HG03159 (cell line): ENCODE data around the gene DDX42.
"Not testable (repeated sequence)": the region's sequence is repeated elsewhere in the genome, so short reads cannot be mapped to it uniquely, and the experiment has no call there.

ENCODE experiments used
- ATAC-seq: cut with Tn5 transposase; IDR thresholded peaks from one replicate; pipeline ENCODE4 v1.9.1; 2021; ENCODE audit warnings: mild to moderate bottlenecking, moderate library complexity; ENCODE audit not compliant: unreplicated experiment

Gene DDX42

DNA sequence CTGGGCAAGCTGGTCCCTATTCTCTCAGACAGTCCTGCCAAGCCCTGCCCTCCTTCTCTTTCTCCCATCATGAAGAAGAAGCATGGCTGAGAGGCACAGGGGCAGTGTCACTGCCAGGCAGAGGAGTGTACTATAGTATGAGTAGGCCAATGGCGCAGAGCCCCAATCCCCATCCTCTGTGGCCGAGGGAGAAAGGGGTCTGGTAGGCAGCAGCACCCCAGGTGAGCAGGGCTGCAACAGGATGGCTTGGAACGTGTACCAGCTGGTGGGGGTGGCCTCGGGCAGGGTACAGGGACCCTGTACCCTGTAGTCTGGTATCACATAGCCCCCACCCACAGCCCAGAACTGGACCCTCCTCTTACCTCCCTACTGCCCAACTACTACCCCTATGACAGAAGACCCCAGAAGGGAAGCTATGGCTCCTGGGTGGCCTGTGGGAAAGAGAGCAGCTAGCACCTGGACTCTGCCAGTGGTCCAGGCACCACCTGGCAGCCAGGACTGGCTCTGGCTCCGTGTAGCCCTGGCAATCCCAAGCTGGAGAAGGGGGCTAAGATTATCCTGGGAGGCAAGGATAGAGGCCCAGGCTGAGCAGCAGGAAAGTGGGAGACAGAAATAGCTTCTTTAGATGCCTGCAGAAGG, 64.1 kb downstream of the DDX42 start:
- ATAC-seq, result no peak

DNA sequence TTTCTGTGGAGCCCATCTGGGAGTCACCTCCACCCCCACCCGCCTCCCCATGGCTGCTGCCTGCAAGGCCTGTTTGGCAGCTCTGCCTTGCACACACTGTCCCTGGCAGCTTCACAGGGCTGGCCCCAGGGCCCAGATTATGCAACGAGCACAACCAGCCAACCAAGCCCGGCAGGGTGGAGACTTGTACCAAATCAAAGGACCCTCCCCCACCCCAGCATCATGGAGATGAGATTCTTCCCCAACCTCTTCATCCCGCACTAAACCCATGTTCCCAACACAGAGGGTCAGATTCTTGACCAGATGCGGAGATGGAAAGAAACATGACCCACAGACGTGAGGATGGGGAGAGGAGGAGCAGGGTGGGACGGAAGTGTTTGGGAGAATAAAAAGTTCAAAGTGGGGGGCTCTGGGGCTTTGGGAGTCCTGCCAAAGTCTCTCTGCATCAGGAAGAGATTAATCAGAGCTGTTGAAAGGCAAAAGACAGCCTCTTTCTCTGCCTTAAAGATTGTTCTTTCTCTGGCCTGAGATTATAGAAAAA, 64.7 kb downstream of the DDX42 start:
- no peak for ATAC-seq

DNA sequence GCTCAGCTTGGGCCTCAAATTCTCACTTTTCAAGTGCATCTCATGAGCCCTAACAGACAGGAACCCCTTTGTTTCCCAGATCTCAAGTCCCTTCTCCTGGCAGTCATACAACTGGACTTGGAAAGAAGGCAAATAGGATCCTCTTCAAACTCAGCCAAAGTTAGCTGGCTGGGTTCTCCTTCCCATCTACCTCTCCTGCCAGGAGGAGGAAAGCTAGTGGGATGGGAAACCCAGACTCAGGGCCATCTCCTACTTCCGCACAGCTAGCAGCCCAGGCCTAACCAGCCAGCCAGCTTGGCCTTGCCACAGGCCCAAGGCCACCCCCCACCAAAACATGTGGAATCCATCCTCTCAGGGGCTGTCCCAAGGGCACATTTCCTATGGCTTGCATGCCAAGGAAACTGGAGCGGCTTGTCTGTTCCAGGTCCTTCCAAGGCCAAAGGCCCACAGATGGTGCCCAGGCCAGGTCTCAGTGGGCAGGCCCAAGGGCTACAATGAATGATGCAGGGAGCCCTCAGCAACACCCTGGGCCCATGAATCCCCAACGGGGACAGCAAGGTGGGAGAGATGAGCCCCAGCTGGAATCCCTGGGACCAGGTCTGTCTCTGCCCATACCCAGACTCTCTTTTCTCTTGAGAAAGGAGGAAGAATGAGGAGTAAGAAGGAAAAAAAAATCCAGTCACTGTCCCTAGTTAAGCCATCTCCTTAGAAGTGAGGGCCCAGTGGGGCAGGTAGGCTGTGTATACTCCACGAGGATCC, 66.8 kb downstream of the DDX42 start:
- ATAC-seq, result no peak

DNA sequence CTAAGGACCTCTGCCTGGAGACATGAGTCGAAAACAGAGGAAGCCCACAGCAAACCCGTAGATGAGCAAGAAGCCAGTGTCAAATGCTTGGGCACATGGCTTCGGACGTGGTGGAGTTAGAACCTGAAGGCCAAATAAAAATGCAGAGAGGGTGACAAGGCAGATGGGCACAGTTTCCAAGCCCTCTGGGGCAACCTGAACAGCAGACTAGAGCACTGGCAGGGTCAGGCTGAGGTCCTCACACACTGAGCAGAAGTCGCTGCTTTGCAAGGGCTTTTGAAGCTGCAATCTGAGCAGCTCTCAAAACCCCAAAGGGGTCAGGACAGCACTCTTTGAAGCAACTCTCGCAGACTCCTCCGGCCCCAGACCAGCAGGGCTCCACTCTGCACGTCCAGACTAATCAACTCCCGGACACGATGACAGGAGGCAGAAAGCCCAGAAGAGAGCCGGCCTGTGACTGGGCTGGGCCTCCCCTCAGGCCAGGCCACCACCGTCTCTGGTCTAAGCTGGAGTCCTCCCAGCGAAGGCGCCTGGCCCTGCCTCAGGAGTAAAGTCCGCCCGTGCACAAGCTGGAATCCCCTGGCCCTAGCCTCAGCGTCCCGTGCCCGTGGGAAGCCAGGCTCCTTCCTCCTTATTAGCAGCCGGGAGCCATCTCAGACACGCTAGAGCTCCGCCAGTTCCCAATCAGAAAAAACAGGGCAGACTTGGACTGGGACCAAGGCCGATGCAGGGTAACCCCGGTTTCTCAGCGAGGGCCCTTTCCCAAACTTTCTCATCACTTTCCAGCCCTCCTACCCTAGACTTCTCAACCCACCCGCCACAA, 67.6 kb downstream of the DDX42 start:
- no peak for ATAC-seq

DNA sequence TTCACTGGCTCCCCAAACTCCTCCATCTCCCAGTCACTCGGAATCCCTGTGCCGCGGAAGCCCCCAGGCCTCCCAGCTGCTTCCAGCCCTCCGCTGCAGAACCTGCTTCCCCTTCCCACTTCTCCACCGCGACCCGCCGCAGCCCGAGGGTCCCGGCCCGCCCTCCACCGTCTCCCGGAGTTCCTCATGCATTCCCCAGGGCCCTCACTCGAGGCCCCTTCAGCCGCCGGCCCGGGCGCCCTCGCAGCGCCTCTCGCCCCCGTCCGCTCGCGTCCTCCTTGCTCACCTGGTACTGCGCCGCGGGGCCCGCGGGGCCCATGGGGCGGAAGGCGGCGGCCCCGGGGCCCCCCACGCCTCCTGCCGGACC, 68.2 kb downstream of the DDX42 start:
- peak; percentile 24 for ATAC-seq

DNA sequence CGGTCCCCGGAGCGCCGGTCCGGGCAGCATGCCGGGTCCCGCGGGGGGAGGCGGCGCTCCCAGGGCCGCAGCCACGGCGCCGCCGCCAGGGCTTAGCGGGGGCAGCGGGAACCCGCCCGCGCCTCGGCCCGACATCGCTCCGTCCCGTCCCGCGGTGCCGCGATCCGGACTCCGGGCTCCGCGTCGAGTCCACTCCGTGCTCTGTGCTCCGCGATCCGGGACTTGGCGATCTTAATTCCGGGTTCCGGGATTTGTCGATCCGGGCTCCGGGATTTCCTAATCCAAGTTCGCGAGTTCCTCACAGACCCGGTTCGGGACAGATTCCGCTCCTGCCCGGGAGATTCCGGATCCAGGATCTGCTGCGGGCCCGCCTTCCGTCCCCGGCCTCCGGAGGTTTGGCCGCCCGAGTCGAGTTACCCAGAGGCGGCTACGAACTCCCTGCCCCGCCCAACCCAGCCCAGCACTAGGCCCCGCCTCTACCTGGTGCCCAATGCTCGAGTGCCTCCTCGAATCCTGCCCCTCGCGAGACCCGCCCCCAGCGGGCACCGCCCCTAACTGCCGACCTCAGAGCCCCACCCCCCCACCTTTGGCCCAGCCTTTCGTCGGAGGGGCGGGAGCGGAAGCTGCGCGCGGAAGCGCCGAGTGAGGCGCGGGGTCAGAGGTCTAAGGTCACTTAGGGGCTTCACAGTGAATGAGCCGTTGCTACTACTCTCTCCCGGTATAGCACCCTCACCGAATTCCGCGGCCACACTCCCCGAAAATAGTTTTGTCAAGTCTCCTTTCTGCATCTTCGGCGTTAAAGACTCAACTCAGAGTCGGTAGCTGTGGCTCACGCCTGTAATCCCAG, 68.8 kb downstream of the DDX42 start, which contains the start of gene SMARCD2:
SMARCD2 (minus strand) TSS at position 146 of the 847 bp plus-strand sequence; CDS start at position 135, 11 bp downstream.
- peak; percentile 71 for ATAC-seq

DNA sequence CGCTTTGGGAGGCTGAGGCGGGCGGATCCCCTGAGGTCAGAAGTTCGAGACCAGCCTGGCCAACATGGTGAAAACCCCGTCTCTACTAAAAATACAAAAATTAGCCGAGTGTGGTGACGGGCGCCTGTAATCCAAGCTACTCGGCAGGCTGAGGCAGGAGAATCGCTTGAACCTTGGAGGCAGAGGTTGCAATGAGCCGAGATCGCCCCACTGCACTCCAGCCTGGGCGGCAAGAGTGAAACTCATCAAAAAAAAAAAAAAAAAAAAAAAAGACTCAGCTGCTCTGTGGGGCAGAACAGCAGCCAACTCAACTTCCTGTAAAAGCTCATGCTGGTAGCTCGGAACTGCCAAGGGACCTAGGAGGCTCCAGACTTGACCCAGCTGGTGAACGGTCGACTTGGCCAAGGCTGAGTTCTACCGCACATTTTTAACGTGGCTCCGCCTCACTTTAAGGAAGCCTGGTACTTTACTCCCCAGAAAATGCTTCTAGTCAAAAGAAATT, 69.5 kb downstream of the DDX42 start:
- not testable (repeated sequence) for ATAC-seq

DNA sequence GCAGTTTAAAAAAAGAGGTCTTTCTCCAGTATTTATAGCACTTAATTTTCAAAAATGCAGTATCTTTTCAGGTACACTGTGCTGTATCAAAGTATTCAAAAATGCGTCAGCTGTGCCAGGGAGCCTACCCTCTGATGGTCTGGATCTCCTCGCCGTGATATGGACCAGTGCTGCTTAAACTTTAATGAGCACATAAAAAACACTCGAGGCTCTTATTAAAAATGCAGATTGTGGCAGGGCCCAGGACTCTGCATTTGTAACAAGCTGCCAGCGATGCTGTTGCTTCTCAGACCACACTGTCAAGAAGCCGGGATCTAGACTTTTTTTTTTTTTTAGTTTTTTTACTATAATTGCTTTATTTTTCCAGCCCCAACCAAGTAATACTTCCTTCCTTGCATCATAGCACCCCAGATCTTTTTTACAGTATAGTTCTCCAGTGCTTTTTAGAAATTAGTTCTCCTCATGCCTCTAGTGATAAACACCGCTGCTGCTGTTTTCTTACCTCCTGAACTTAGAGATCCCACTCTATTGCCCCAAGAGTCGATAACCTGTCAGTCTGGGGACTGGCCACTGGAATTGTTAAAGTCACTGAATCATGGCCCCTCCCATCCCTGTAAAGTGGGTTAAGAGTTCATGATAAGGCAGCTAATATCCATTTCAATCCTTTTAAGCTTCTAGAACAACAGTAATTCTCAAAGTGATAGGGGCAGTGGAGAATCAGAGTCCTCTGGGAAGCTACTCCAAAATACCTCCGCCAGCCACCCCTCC, 70.1 kb downstream of the DDX42 start:
- ATAC-seq, result no peak

DNA sequence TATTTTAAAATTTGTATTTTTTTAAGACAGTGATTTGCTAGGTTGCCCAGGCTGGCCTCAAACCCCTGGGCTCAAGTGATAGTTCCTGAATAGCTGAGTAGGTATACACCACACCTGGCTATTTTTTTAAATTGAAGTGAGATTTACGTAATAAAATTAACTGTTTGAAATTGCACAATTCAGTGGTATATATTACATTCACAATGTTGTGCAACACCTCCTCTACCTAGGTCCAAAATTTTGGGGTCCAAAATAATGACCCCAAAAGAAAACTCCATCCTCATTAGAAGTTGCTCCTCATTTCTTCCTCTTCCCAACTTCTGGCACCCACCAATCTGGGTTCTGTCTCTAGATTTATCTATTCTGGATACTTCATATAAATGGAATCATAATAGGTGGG, 71.5 kb downstream of the DDX42 start:
- ATAC-seq, result no peak

DNA sequence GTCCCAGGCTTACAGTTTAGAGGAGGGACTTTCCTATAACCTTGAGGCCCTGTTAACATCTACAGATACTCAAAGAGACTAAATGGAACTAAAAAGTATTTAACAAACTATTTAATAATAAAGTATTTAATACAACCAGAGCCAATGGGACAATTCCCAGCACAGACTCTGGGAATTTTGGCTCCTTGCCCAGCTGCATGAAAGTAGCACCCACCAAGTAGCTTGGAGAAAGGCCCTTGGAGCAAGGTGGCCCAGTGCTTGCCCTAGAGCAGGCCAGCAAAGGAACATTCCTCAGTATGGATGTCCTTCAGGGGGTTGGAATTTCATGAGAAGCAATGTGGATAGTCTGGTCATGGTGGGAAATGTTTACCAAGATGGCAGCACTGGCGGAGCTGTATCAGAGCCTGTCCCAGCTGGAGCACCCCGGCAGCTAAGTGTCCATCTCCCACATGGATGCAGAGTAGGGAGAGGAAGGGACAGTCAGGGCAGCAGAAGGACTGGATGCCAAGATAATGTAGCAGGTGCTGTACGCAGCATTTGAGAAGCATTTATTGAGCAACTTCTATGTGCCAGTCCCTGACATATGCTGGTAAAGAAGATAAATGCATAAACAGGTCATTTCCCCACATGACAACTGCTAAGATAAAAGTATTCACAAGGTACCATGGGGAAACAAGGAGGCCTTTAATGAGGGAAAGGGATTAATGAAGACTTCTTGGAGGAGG, 73.7 kb downstream of the DDX42 start:
- ATAC-seq, result no peak

DNA sequence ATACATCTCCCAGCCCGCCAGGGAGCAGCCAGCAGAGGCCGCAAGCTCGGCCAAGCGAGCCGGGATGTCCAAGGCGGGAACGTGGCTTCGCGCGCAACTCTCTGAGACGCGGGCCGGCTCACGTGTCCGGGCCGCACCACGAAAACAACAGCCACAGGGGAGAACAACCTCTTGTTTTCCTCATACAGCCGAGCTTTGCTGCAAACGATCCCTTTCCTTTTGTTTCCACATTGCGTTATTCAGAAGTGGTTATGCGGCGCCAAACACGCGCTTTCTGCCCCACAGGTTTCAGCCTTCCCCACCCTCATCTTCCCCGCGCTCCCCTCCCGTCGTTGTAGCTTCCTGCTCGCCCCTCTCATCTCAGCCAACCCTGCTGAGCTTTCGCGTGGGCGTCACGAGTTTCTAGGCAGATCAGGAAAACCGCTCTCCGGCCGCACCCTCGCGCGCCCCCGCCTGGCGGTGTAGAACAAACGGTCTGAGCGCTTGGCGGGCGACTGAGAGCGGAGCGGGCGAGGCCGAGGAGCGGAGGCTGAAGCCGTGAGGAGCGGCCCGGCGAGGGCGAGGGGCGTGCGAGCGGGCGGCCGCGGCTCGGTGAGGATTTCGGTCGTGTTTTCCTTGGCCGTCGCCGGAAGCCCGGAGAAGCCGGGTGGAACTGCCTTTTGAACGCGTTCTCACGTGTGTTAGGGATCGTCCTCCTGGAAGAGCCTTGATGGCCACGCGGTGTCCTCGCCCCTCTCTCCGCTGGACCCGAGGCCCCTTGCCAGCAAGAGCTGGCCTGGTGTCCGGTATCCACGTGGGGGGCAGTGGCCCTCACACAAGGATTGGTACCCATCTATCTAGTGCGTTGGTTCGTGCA, 75.1 kb downstream of the DDX42 start:
- peak; percentile 88 for ATAC-seq

DNA sequence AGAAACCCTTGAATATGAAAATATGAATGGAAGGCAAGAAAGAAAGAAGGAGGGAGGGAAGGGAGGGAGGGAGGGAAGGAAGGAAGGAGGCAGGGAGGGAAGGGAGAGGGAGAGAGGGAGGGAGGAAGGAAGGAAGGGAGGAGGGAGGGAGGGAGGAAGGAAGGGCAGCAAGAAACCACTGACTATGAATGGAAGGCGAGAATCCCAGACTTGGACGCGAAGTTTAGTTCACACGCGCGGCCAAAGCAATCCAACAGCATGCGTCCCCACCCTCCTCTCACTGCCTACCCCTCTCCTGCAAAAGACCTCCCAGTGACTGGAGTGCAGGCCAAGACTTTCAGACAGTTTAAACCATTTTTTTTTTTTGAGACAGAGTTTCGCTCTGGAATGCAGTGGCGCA, 76.4 kb downstream of the DDX42 start:
- ATAC-seq, result no peak

DNA sequence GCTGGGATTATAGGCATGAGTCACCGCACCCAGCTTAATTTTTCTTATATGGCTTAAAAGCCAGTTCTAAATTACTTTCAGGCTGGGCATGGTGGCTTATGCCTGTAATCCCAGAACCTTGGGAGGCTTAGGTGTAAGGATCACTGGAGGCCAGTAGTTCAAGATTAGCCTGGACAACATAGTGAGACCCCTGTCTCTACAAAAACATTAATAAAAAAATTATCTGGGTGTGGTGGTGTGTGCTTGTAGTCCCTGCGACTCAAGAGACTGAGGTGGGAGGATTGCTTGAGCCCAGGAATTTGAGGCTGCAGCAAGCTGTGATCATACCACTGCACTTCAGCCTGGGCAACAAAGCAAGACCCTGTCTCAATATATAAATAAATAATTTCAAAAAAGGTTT, 79.3 kb downstream of the DDX42 start:
- ATAC-seq, result no peak

DNA sequence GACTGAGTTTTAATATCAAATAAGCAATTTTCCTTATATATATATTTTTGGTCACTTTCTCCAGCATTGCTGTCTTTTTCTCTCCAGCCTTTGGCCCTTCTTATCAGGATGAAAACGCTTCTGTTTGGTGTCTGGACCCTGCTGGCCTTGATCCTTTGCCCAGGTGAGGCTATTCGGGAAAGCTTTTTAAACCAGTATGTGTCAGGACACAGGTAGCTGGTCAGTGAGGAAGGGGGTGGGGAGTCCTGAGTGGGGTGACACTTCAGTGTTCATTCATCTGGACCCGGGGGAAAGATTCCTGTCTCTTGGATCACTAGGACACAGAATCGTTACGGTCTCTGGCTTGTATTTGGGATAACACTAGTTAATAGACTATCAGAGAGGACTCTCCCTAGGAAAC, 80.7 kb downstream of the DDX42 start:
- ATAC-seq, result no peak

DNA sequence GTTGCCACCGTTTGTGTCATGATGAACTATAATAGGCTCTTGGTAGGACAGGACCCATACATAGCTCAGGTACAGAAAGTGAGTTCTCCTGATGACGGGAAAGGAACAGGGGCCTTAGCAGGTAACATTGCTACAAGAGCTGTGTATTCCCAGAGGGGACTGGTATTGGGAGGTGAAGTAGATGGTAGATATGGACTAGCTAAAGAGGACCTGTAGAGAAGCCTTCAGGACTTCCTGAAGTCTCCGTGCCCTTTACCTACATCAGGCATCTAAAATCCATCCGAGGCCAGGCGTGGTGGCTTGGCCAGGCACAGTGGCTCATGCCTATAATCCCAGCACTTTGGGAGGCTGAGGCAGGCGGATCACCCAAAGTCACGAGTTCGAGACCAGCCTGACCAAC, 81.2 kb downstream of the DDX42 start:
- no peak for ATAC-seq

DNA sequence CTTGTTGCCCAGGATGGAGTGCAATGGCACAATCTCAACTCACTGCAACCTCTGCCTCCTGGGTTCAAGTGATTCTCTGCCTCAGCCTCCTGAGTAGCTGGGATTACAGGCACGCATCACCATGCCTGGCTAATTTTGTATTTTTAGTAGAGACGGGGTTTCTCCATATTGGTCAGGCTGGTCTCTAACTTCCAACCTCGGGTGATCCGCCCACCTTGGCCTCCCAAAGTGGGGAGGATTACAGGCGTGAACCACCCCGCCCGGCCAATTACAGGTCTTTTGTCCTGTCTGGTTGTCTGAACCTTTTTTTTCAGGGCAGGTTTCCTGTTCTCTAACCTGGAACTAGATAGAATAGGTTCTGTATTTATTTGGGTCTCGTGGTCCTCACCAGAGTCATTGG, 82.5 kb downstream of the DDX42 start:
- ATAC-seq, result not testable (repeated sequence)

DNA sequence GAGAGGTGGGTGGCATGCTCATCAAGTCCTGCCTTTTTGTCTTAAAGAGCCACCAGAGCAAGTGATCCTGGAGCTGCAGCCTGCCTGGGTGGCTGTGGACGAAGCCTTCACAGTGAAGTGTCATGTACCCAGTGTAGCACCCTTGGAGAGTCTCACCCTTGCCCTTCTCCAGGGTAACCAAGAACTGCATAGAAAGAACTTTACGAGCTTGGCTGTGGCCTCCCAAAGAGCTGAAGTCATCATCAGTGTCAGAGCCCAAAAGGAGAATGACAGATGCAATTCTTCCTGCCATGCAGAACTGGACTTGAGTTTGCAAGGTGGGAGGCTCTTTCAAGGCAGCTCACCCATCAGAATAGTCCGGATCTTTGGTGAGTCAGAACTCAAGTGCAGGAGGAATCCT, 85.3 kb downstream of the DDX42 start:
- ATAC-seq, result no peak

DNA sequence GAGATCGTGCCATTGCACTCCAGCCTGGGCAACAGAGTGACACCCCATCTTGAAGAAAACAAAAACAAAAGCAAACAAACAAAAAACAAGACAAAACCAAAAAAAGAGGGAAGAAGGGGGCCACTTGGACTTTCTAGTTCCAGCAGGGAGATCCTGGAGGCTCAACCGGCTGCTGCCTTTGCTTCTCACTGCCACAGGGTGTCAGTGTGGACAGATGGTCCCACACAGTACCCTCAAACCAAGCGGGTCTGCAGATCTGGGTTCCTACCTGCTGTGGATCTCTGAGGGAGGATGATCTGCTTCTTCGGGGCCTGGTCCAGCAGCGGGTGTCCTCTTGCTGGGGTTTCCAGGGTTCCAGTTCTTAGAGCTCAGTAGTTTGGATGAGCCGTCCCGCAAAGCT, 92.7 kb downstream of the DDX42 start:
- ATAC-seq, result not testable (repeated sequence)
